Effector memory CD8-positive, alpha-beta T cell (primary cell): ENCODE data around the gene SPDEF.

ENCODE experiments used
- ATAC-seq: fragments of 150-1000 bp; cut with Tn5 transposase; replicated peaks from 2 replicates; pipeline ENCODE4 v1.10.0; 2021; ENCODE audit warnings: mild to moderate bottlenecking, moderate library complexity
- DNase-seq, 3 experiments: peaks; one replicate each; pipeline ENCODE4 v3.0.0; 2021
- H3K27ac Mint-ChIP-seq, 2 donors: one replicate each; pipeline ENCODE4 v1.8.0; 2022; ENCODE audit warnings: mild to moderate bottlenecking in 2 of 2, mixed read lengths in 2 of 2, moderate library complexity in 2 of 2
- H3K27me3 Mint-ChIP-seq, 2 donors: one replicate each; pipeline ENCODE4 v1.8.0; 2022; ENCODE audit warnings: mixed read lengths in 2 of 2
- H3K36me3 Mint-ChIP-seq: one replicate; pipeline ENCODE4 v1.8.0; 2022; ENCODE audit warnings: mild to moderate bottlenecking, moderate library complexity, mixed read lengths; ENCODE audit not compliant: insufficient read depth
- H3K4me1 Mint-ChIP-seq, 2 donors: one replicate each; pipeline ENCODE4 v1.8.0; 2022; ENCODE audit warnings: low read depth in 2 of 2, mixed read lengths in 2 of 2
- H3K4me3 Mint-ChIP-seq, 2 donors: one replicate each; pipeline ENCODE4 v1.8.0; 2022; ENCODE audit warnings: mild to moderate bottlenecking in 2 of 2, mixed read lengths in 2 of 2, moderate library complexity in 2 of 2
- H3K9me3 Mint-ChIP-seq, 2 donors: one replicate each; pipeline ENCODE4 v1.8.0; 2022; ENCODE audit warnings: mixed read lengths in 2 of 2

The SPDEF gene

GRCh38 chr6:34578445-34579262 lies 22.5 kb upstream of the SPDEF start:
- peaks cover 6 to 10% of the 10 kb centered on the region in 2 donors for H3K4me1 Mint-ChIP-seq
- no peak overlapping the region for H3K27ac Mint-ChIP-seq
- H3K4me3 Mint-ChIP-seq: no peak overlapping the region
- DNase-seq (no peak), ATAC-seq (no peak)
- peaks cover 10% of the 10 kb centered on the region for H3K36me3 Mint-ChIP-seq
- H3K9me3 Mint-ChIP-seq: no peaks in the 10 kb centered on the region
- no peaks in the 10 kb centered on the region for H3K27me3 Mint-ChIP-seq

GRCh38 chr6:34576286-34576955 lies 20.3 kb upstream of the SPDEF start:
- Mint-ChIP-seq H3K4me1 (peaks cover 6 to 12% of the 10 kb centered on the region in 2 donors), H3K36me3 (peaks cover 15% of the 10 kb centered on the region), H3K4me3 (no peak overlapping the region), H3K9me3 (no peaks in the 10 kb centered on the region), H3K27ac (no peak overlapping the region), H3K27me3 (peaks cover 0 to 9% of the 10 kb centered on the region in 2 donors)
- DNase-seq: no peak
- ATAC-seq: no peak

GRCh38 chr6:34575326-34575725 lies 19.2 kb upstream of the SPDEF start:
- Mint-ChIP-seq H3K9me3 (no peaks in the 10 kb centered on the region), H3K4me3 (no peak overlapping the region), H3K27ac (peak overlapping the region; percentile 18 to 29), H3K4me1 (peaks cover 10 to 12% of the 10 kb centered on the region in 2 donors), H3K27me3 (peaks cover 6 to 20% of the 10 kb centered on the region in 2 donors), H3K36me3 (peaks cover 15% of the 10 kb centered on the region)
- DNase-seq: no peak
- no peak for ATAC-seq

GRCh38 chr6:34574647-34575293 lies 18.6 kb upstream of the SPDEF start:
- peaks cover 15% of the 10 kb centered on the region for H3K36me3 Mint-ChIP-seq
- H3K4me1 Mint-ChIP-seq: peaks cover 11 to 12% of the 10 kb centered on the region in 2 donors
- DNase-seq: no peak
- peak overlapping the region; percentile 29 to 36 for H3K27ac Mint-ChIP-seq
- H3K4me3 Mint-ChIP-seq: no peak overlapping the region
- no peaks in the 10 kb centered on the region for H3K9me3 Mint-ChIP-seq
- peaks cover 6 to 23% of the 10 kb centered on the region in 2 donors for H3K27me3 Mint-ChIP-seq
- ATAC-seq: no peak

GRCh38 chr6:34573567-34574183 lies 17.5 kb upstream of the SPDEF start:
- H3K4me3 Mint-ChIP-seq: no peak overlapping the region

GRCh38 chr6:34572585-34572984 lies 16.5 kb upstream of the SPDEF start:
- H3K4me3 Mint-ChIP-seq: no peak overlapping the region
- no peaks in the 10 kb centered on the region for H3K9me3 Mint-ChIP-seq
- H3K27me3 Mint-ChIP-seq: peaks cover 13 to 40% of the 10 kb centered on the region in 2 donors
- DNase-seq (no peak), ATAC-seq (no peak)
- peaks cover 11 to 12% of the 10 kb centered on the region in 2 donors for H3K4me1 Mint-ChIP-seq
- H3K36me3 Mint-ChIP-seq: peaks cover 16% of the 10 kb centered on the region
- peak overlapping the region in 1 of 2 donors; percentile 63 for H3K27ac Mint-ChIP-seq

More at GRCh38 chr6:34573567-34574183, 17.5 kb upstream of the SPDEF start:
- peaks cover 11% of the 10 kb centered on the region for H3K36me3 Mint-ChIP-seq
- ATAC-seq: no peak
- H3K27ac Mint-ChIP-seq: peak overlapping the region in 1 of 2 donors; percentile 36
- peaks cover 11 to 12% of the 10 kb centered on the region in 2 donors for H3K4me1 Mint-ChIP-seq
- peaks cover 6 to 29% of the 10 kb centered on the region in 2 donors for H3K27me3 Mint-ChIP-seq
- no peaks in the 10 kb centered on the region for H3K9me3 Mint-ChIP-seq
- DNase-seq: no peak

GRCh38 chr6:34572021-34572420 lies 15.9 kb upstream of the SPDEF start:
- Mint-ChIP-seq H3K27me3 (peaks cover 18 to 46% of the 10 kb centered on the region in 2 donors), H3K27ac (peak overlapping the region in 1 of 2 donors; percentile 63), H3K9me3 (no peaks in the 10 kb centered on the region), H3K4me3 (no peak overlapping the region), H3K36me3 (peaks cover 16% of the 10 kb centered on the region), H3K4me1 (peaks cover 11 to 12% of the 10 kb centered on the region in 2 donors)
- no peak for DNase-seq
- ATAC-seq: no peak

GRCh38 chr6:34571388-34571787 lies 15.3 kb upstream of the SPDEF start:
- Mint-ChIP-seq H3K9me3 (no peaks in the 10 kb centered on the region), H3K27me3 (peaks cover 20 to 52% of the 10 kb centered on the region in 2 donors), H3K4me3 (no peak overlapping the region), H3K27ac (no peak overlapping the region), H3K36me3 (peaks cover 16% of the 10 kb centered on the region), H3K4me1 (peaks cover 9 to 10% of the 10 kb centered on the region in 2 donors)
- ATAC-seq: no peak
- no peak for DNase-seq

- DNase-seq (no peak), ATAC-seq (no peak)
- H3K36me3 Mint-ChIP-seq: peaks cover 13% of the 10 kb centered on the region
- peaks cover 3 to 5% of the 10 kb centered on the region in 2 donors for H3K4me1 Mint-ChIP-seq
- no peak overlapping the region for H3K4me3 Mint-ChIP-seq
- no peaks in the 10 kb centered on the region for H3K9me3 Mint-ChIP-seq
- H3K27ac Mint-ChIP-seq: peak overlapping the region in 1 of 2 donors; percentile 9
- peaks cover 27 to 62% of the 10 kb centered on the region in 2 donors for H3K27me3 Mint-ChIP-seq
These were observed 14.1 kb upstream of the SPDEF start for GRCh38 chr6:34570066-34570833.

- ATAC-seq (no peak), DNase-seq (no peak)
- Mint-ChIP-seq H3K36me3 (peaks cover 12% of the 10 kb centered on the region), H3K4me3 (no peak overlapping the region), H3K27ac (no peak overlapping the region), H3K27me3 (peaks cover 27 to 62% of the 10 kb centered on the region in 2 donors), H3K4me1 (peaks cover 2 to 5% of the 10 kb centered on the region in 2 donors), H3K9me3 (no peaks in the 10 kb centered on the region)
These were observed 13.3 kb upstream of the SPDEF start for GRCh38 chr6:34569361-34569973.

GRCh38 chr6:34568341-34569201 lies 12.4 kb upstream of the SPDEF start:
- Mint-ChIP-seq H3K27ac (no peak overlapping the region), H3K9me3 (no peaks in the 10 kb centered on the region), H3K36me3 (peaks cover 10% of the 10 kb centered on the region), H3K4me3 (no peak overlapping the region), H3K27me3 (peaks cover 28 to 67% of the 10 kb centered on the region in 2 donors), H3K4me1 (peaks cover 2 to 5% of the 10 kb centered on the region in 2 donors)
- ATAC-seq: no peak
- no peak for DNase-seq
